Fibroblast of pulmonary artery (primary cell): Measurements from ENCODE around the gene CAV3.
A peak's percentile ranks its signal among the peaks of the same experiment; 100 is the strongest.
"Not testable (repeated sequence)": the region's sequence is repeated elsewhere in the genome, so short reads cannot be mapped to it uniquely, and the experiment has no call there.

Source experiments
- DNase-seq: peaks from one replicate; pipeline ENCODE4 v3.0.0-alpha.2; 2010; ENCODE audit warnings: low read depth
- H3K4me3 ChIP-seq: replicated peaks from 2 replicates; pipeline ENCODE4 v1.5.1; 2011; ENCODE audit warnings: low read depth, mild to moderate bottlenecking, control low read depth, low read length, moderate library complexity
- TF ChIP-seq, protein P1 (sequence below): IDR thresholded peaks from 2 replicates; pipeline ENCODE4 v1.5.1; 2011; ENCODE audit warnings: mild to moderate bottlenecking, control low read depth, low read length, inconsistent platforms; ENCODE audit errors: missing control alignments

The CAV3 gene

DNA sequence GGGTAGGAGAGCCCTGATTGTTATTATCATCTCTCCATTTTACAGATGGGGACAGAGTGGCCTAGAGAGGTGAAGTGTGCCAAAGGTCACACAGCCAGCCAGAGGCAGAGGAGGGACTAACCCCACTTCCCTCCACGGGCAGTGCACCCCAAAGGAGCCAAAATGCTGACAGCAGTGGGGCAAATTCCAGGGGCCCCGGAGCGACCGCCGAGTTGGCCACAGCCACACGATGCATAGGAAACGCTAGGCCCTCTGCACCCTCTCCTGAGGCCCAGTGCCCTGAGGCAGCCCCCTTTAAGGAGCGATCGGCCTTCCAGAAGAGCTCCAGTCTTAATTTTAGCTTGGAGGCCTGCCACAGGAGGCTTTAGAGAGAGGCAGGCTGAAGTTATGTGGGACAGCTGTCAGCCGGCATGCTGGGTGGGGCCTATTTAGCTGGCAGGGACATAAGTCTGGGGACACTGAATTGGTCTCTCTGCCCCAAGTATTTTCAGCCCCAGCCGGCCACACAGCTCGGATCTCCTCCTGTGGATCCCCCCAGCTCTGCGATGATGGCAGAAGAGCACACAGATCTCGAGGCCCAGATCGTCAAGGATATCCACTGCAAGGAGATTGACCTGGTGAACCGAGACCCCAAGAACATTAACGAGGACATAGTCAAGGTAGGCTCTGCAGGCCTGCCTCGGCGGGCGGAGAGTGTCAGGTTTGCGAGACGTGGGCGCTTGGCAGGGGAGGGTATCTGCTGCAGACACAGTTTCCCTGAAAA lies at the start of gene CAV3:
Gene CAV3, plus strand, starts transcription at position 471 of the 763 bp plus-strand sequence. Its CDS starts 75 bp downstream, at position 546.
- TF ChIP-seq, protein P1, sequence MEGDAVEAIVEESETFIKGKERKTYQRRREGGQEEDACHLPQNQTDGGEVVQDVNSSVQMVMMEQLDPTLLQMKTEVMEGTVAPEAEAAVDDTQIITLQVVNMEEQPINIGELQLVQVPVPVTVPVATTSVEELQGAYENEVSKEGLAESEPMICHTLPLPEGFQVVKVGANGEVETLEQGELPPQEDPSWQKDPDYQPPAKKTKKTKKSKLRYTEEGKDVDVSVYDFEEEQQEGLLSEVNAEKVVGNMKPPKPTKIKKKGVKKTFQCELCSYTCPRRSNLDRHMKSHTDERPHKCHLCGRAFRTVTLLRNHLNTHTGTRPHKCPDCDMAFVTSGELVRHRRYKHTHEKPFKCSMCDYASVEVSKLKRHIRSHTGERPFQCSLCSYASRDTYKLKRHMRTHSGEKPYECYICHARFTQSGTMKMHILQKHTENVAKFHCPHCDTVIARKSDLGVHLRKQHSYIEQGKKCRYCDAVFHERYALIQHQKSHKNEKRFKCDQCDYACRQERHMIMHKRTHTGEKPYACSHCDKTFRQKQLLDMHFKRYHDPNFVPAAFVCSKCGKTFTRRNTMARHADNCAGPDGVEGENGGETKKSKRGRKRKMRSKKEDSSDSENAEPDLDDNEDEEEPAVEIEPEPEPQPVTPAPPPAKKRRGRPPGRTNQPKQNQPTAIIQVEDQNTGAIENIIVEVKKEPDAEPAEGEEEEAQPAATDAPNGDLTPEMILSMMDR = no peak
- DNase-seq = no peak

DNA sequence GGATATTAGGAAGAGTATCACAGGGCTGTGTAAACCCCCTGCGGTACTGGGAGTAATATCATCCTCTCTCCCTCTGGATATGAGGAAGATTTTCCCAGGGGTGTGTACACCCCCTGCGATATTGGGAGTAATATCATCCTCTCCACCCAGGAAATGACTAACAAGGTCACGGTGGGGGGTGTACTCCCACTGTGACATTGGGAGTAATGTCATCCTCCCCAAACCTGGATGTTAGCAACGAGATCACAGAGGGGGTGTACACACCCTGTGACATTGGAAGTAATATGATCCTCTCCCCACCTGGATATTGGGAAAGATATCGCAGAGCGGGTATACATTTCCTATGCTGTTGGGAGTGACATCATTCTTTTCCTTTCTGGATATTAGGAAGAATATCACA lies 48.6 kb upstream of the CAV3 start:
- not testable (repeated sequence) for H3K4me3 ChIP-seq, DNase-seq

More for the DNA sequence above, at the start of gene CAV3:
- H3K4me3 ChIP-seq = no peak within 1 kb of the TSS

DNA sequence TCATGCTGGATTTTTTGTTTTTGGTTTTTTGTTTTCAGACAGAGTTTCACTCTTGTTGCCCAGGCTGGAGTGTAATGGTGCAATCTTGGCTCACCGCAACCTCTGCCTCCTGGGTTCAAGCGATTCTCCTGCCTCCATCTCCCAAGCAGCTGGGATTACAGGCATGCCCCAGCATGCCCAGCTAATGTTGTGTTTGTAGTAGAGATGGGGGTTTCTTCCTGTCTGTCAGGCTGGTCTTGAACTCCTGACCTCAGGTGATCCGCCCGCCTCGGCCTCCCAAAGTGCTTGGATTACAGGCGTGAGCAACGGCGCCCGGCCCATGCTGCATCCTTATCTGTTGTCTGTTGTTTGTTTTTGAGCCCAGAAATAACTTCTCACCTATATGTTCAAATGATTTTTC lies 42.3 kb upstream of the CAV3 start:
- not testable (repeated sequence) for DNase-seq, H3K4me3 ChIP-seq

DNA sequence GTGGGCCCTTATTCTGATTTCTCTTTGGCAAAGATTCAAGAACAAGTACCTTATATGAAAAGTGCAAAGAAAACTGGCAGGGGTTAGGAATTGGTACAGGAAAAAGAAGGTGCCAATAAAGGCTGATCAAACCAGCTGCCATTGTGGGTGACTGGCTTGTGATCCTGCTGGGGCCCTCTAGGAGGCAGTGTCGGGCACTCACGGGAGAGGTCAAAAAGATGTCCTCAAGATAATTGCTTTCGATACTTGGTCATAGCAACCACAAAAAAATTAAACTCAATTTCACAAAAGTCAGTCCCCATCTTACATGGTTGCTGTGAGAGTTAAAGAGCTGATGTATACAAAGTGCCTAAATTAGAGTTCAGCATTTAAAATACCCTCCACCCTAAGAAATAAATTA lies 31.0 kb upstream of the CAV3 start:
- H3K4me3 ChIP-seq = no peak overlapping the region
- TF ChIP-seq, protein P1 = peak; percentile 28
- no peak for DNase-seq

DNA sequence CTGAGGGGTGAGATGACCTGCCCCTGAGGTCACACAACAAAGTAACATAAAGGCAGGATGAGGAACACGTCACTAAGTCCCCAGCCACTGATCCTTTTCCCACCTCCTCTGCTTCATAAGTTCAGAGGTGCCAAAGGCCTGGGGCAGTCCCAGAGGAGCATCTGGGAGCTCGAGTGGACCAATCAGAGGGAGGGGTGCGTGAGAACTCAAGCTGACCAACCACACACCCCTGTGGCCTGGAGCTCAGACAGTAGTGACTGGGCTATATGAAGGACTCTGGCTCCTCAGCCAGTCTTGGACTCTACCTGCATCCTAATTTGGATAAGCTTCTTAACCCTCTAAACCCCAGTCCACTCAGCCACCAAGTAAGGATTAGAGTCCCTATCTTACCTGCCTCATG lies 28.0 kb upstream of the CAV3 start:
- no peak for DNase-seq
- no peak overlapping the region for H3K4me3 ChIP-seq
- TF ChIP-seq, protein P1 = no peak

DNA sequence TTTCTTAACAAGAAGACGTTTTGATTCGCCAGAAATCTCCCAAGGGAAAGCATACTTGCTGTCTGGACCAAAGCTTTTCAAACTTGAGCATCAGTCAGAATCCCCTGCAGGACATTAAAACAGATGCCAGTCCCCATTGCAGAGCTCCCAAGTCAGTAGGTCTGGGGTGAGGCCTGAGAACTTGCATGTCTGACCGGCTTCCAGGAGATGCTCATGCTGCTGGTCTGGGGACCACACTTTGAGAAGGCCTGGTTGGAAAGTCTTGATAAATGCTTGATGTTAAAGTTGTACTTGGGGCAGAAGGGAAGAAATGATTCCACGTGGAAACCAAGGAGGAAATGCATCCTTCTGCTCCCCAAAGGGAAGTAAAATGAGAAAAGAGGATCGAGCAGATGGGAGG lies 24.3 kb upstream of the CAV3 start:
- H3K4me3 ChIP-seq = no peak overlapping the region
- DNase-seq = no peak
- TF ChIP-seq, protein P1 = no peak

DNA sequence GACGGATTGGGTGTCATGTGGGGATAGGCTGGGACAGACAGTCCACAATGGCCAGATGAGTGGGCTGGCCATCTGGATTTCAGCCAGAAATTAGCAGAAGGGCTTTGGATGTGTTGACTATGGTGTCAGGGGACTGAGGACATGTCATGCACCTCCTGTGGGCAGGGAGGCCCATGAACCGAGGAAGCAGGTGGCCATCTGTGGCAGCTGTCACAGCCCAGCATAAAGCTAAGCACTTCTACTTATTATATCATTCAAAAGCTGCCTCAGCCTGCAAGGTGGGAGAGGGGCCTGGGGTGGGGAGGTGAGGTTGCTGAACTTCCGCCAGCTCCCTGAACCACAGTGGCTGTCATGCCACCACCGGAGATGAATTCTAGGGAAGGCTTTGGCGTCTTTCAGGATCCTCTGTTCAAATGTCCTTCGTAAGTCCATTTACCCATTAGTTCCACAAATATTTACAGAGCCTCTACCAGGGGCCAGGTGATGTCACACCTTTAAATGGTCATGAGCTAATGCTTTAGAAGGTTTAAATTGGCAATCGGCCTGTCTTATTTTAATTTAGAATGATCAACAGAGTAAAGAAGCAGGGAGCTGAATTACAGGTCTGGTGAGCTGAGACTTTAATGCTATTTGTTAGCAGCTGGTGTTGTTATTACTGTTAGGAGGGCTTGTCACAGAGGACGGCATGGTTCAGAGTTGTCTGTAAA lies 23.6 kb upstream of the CAV3 start:
- no peak for DNase-seq
- no peak overlapping the region for H3K4me3 ChIP-seq
- TF ChIP-seq, protein P1 = no peak
